HG03060 (cell line): ENCODE results near the gene NPM1.
"Not testable (repeated sequence)": the region's sequence is repeated elsewhere in the genome, so short reads cannot be mapped to it uniquely, and the experiment has no call there.

Source experiments
- ATAC-seq: cut with Tn5 transposase; IDR thresholded peaks from one replicate; pipeline ENCODE4 v1.9.1; 2021; ENCODE audit warnings: low read depth, moderate number of reproducible peaks; ENCODE audit not compliant: unreplicated experiment

NPM1 gene, protein sequence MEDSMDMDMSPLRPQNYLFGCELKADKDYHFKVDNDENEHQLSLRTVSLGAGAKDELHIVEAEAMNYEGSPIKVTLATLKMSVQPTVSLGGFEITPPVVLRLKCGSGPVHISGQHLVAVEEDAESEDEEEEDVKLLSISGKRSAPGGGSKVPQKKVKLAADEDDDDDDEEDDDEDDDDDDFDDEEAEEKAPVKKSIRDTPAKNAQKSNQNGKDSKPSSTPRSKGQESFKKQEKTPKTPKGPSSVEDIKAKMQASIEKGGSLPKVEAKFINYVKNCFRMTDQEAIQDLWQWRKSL

DNA sequence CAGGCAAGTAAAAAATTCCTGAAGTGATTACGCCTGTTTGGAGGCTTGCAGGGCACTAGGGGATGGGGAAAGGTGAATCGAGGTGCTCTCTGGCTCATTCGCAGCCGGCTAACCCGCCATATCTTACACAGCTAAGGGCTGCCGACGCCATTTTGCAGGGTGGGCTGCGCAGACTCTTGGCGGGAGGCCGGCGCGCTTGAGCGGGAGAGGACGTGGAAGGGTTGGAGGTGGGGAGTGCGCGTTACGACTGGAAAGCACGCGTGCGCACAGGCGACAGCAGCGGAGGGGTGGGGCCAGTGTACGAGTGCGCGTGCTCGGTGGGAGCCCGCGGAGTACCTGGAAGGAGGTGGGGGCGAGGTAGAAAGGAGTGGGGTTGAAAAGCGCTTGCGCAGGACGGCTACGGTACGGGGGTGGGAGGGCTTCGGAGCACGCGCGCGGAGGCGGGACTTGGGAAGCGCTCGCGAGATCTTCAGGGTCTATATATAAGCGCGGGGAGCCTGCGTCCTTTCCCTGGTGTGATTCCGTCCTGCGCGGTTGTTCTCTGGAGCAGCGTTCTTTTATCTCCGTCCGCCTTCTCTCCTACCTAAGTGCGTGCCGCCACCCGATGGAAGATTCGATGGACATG, at the start of gene NPM1:
Gene NPM1, plus strand, starts transcription at position 505 of the 625 bp plus-strand sequence. Its CDS starts 100 bp downstream, at position 605.
- ATAC-seq: peak; percentile 66

DNA sequence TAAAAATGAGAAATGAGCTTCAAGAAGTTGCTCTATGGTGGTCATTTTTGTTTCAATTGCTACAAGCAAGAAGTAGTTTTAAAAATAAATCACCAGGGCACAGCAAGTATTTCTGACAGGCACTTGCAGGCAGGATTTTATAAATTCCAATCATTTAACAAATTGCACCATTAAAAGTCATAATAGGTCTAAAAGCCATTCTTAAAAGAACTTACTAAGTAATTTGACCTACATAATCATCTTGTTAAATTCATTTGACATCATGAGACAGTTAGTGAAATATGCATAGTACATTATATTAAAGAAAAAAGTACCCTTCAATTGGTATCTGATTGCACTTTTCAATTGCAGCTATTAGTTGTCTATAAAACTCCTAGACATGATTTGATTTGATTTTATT, 47.6 kb upstream of the NPM1 start:
- no peak for ATAC-seq

DNA sequence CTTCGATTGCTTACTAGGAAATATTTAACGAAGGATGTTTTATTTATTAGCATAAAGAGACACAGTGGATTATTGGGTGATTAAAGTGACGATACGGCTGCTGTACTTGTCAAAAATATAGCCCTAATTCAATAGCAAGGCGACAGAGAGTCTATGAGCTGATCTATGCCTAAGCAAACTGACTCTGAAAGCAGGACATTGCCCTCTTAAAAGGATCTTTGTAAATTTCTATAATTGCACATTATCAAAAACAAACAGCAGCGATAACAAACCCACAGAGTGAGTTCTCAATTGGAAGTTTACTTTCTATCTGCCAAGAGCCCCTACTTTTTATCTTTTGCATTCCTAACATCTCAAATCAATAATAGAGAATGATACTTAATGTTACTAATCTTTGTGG, 47.2 kb upstream of the NPM1 start:
- ATAC-seq: no peak

DNA sequence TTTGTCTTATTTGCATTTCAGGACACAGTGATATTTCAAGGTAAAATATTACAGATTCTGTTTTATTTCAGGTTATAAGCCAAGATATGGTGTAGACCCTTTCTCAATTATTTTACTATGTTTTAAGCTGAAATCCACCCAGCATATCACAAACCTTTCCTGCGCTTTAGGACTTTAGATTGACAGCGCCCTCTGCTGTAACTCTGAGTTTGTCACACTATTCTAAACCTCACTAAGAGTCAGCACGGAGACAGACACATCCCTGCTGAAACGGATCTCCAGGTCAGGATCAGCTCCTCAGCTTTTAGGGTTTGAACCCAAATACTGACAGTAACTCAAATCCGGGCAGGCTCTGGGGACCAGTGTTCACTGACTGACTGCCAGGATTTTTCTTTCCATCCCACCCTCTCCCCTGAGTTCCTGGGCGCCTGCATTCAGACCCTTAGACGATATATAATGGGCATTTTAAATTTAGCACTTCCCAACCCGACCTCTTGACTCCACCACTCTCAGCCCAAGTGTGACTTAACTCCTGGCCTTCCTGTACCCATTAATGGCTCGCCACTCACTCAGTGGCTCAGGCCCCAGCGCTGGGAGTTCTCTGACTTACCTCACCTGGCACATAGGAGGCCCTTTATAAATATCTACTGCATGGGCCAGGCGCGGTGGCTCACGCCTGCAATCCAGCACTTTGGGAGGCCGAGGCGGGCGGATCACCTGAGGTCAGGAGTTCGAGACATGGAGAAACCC, 45.1 kb upstream of the NPM1 start:
- no peak for ATAC-seq

DNA sequence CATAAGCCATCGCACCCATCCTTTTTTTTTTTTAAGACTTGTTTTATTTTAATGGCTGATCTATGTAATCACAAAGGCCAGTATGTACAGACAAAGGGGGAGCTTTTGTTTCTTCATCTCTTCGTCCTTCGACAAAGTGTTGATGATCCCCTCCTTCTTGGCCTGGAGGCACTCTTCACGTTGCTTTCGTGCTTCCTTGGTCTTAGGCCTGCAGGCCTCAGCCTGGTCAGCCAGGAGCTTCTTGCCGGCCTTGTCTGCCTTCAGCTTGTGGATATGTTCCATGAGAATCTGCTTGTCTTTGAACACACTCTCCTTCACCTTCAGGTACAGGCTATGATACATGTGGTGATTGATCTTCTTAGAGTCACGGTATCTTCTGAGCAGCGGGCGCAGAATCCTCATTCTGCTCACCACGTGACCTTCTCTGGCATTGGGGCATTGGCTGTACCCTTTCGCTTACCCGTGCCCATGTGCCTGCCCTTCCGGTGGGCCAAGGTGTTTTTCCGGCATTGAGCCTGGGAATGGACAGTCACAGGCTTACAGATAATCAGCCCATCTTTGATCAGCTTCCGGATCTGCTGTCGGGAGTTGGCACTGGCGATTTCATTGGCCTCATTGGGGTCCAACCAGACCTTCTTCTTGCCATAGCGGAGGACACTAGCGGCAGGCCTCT, 42.6 kb upstream of the NPM1 start:
- ATAC-seq: no peak

DNA sequence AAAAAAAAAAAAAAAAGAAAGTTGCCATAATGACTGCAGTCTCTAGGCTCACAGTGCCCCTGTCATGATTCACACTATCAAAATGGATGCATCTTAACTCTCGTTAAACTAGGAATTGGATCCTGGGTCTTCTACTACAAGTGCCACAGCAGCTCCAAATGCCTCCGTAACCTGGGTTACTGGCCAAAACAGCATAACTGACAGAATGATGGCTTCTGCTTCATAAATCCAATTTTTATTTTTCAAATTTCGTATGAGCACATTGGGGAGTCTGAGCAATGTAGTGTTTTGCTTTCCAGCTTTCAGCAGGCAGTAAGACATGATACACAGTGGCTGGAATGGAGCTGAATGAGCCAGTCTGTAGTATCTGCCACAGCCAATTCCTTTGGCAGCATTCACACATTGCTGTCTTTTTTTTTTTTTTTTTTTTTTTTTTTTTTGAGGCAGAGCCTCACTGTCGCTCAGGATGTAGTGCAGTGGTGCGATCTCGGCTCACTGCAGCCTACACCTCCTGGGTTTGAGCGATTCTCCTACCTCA, 36.0 kb upstream of the NPM1 start:
- ATAC-seq: no peak

DNA sequence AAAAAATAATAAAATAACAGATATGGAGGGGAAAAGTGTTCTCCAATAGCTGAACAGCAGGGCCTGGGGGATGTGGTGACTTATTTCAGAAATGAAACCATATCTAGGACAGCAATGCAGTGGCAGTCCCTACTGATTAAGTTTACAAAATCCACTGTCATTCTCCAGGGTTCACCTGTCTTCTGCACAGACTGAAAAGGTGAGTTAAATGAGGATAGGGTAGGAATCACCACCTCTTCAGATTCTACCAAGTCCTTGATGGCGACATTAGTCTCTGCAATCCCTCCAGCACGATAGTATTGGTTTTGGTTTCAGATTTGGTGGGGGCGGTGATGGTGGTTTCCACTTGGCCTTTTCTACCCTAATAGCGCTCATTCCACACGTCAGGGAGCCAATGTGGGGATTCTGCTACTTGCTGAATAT, 32.3 kb upstream of the NPM1 start:
- peak; percentile 80 for ATAC-seq

DNA sequence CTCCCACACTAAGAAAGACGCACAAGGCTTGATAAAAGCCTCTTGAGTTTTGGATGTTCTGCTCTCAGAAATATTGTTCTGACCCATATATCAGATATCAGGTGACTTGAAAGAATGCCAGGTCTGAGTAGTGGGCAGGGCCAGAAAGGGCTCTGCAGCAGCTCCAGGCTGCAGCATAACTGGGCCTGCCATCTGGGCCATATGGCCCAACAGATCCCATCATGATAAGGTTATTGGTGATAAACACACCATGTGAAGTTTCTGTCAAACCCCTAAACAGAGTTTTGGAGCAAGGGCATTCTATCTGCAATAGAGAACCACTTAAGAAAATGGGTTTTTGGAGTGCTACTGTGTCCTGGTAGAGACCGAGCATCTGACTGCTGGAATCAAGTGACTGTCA, 29.8 kb upstream of the NPM1 start:
- ATAC-seq: no peak

DNA sequence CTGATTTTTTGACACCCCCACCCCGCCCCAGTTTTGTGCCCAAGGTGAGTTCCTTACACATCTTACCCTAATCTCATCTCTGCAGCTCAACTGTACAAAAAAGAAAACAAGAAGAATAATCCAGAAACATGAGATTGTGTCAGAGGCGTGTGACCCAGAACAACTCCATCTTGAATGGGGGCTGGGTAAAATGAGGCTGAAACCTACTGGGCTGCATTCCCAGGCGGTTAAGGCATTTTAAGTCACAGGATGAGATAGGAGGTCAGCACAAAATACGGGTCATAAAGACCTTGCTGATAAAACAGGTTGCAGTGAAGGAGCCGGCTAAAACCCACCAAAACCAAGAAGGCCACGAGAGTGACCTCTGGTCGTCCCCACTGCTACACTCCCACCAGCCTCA, 26.5 kb upstream of the NPM1 start:
- not testable (repeated sequence) for ATAC-seq

DNA sequence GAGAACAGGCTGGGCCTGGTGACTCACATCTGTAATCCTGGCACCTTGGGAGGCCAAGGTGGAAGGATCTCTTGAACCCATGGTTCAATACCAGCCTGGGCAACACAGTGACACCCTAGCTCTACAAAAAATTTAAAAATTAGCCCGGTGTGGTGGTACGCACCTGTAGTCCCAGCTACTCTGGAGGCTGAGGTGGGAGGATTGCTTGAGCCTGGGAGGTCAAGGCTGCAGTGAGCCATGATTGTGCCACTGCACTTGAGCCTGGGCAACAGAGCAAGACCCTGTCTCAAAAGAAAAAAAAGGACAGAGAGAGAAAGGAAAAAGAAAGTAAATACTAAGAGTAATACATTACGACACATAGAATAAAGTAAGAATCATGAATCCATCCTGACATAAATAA, 24.4 kb upstream of the NPM1 start:
- ATAC-seq: not testable (repeated sequence)

DNA sequence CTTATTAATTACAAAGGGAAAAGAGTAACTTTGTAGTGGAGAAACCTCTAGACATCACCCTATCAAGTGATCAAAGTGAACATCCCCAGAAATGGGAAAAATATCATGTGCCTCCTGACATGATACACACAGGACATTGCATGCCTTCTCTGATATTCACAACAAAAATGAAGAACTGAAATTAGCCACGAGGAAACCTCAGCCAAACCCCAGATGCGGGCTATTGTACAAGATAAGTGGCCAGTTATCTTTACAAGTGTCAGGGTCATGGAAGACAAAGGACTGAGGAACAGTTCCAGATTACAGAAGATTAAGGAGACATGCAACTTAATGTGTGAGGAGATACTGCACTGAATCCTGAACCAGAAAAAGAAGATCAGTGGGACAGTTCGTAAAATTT, 23.8 kb upstream of the NPM1 start:
- peak; percentile 80 for ATAC-seq

DNA sequence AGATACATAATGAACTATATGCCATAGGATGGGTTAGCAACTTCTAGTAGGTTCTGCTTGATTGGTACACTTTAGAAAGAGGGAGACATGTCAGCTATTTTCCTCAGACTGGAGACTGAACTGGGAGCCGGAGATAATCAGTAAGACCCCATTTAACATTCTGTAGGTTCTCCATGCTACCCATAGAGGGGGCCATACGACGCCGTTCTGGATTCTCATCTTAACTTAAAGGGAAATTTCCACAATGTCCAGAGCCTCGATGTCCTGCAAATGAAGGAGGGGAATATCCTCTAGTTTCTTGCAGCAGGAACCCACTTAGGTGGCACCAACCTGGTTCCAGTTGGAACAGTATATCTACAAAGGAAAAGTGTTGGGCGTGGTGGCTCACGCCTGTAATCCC, 22.3 kb upstream of the NPM1 start:
- ATAC-seq: no peak

DNA sequence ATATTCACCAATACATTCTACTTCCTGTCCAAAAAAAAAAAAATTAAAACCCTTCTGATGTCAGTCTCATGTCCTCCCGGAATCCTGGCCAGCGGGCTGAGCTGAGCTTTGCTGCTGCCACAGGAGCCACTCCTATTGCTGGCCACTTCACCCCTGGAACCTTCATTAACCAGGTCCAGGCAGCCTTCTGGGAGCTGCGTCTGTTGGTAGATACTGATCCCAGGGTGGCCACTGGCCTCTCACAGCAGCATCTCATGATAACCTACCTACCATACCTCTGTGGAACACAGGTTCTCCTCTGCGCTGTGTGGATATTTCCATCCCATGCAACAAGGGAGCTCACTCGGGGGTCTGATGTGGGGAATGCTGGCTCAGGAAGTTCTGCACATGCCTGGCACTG, 21.0 kb upstream of the NPM1 start:
- no peak for ATAC-seq

DNA sequence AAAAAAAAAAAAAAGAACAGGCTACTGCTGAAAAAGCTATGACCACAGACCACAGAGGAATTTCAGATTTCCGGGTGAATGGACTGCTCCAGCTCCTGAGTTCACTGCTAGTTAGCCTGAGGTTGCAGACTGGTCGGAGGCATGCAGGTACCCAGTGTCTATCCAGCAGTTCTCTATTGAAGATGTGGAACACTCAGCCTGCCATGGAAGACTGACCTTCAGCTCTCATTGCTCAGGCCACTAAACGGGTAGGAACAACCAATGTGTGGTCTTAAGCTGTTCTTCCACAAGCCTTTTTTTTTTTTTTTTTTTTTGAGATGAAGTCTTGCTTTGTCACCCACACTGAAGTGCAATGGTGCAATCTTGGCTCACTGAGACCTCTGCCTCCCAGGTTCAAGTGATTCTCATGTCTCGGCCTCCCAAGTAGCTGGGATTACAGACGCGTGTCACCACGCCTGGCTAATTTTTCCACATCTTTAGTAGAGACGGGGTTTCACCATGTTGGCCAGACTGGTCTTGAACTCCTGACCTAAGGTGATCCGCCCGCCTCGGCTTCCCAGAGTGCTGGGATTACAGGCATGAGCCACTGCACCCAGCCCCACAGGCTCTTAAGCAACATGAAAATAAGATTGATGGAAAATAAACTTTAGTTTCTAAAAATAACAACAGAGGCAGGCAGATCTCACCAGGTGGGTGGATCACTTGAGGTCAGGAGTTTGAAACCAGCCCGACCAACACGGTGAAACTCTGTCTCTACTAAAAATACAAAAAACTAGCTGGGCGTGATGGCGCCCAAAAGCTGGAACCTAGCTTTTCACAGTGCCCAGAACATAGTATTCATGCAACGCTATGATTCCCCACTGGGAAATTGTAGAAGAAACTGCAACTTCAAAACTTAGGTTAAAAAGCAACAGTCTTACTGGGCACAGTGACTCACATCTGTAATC, 20.0 kb upstream of the NPM1 start:
- ATAC-seq: no peak

DNA sequence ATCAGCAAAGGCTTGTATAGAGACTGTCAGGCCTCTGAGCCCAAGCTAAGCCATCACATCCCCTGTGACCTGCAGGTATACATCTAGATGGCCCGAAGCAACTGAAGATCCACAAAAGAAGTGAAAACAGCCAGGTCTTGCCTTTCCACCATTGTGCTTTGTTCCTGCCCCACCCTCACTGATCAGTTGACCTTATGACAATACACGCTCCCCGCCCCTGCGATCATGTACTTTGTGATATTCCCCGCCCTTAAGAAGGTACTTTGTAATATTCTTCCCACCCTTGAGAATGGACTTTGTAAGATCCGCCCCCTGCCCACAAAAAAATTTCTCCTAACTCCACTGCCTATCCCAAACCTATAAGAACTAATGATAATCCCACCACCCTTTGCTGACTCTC, 18.6 kb upstream of the NPM1 start:
- ATAC-seq: no peak

DNA sequence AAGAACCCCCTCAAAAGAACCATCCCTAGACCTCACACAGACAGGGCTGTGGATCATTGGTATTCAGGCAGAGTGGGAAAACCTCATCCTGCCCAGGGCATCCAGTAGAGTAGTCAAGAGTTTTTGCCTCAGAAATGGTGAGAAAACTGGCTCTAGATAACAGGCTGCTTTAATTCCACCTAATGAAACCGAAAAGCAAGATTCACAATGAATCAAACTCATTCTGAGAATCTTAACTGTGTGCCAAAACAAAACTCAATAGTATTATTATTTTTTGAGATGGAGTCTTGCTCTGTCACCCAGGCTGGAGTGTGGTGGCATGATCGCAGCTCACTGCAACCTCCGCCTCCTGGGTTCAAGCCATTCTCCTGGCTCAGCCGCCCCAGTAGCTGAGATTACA, 17.8 kb upstream of the NPM1 start:
- no peak for ATAC-seq

DNA sequence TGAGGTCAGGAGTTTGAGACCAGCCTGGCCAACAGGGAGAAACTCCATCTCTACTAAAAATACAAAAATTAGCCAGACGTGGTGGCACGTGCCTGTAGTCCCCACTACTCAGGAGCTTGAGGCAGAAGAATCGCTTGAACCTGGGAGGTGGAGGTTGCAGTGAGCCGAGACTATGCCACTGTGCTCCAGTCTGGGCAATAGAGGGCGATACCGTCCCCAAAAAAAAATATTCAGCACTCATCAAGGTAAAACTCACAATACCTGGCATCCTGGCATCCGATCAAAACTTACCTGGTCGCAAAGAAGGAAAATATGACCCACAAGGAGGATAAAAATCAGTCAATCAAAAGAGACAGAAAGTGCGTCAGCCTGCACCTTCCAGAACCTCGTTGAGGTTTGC, 16.8 kb upstream of the NPM1 start:
- ATAC-seq: not testable (repeated sequence)

DNA sequence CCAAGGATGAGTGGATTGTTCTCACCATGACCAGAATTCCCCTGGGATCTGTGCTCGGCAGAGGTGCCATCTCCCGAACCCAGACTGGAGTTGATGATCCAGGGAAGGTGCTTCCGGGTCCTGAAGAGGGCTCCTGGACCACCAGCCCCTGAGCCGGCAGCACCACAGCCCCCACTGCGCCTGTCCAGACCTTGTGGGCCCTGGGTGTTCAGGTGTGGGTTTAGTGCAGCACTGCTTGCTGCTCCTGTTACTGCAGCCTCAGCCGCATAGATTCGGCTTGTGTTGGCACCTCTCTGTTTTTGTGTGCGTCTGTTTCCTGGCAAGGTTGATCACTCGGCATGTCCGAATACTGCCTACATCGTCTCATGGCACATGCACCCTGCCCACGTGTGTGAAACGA, 16.3 kb upstream of the NPM1 start:
- no peak for ATAC-seq

DNA sequence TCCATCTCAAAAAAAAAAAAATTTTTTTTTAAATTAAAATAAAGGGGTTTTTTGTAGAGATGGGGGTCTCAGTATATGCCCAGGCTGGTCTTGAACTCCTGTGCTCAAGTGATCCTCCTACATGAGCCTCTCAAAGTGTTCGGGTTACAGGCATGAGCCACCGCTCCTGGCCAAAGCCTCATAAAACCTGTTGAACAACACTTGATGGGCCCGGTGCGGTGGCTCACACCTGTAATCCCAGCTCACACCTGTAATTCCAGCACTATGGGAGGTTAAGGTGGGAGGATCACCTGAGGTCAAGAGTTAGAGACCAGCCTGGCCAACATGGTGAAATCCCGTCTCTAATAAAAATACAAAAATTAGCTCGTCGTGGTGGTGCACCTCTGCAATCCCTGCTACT, 7.7 kb upstream of the NPM1 start:
- ATAC-seq: no peak

DNA sequence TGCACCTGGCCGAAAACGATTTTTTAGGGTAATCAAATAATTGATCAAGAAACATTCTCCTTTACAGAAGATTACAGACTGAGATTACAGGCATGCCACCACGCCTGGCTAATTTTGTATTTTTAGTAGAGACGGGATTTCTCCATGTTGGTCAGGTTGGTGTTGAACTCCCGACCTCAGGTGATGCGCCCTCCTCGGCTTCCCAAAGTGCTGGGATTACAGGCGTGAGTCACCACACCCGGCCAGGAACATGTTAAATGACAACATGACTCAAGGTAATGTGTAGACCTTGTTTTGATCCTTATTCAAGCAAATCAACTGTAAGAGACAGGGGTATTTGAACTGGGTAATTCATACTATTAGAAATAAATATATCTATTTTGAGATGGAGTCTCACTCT, 3.2 kb upstream of the NPM1 start:
- ATAC-seq: not testable (repeated sequence)
